Prostate gland (tissue), 2 donors: ENCODE results near the gene ABHD10.

ENCODE experiments used
- CTCF ChIP-seq, 4 experiments: fragments of 200-600 bp in 2 of 4; fragments of 450-650 bp in 2 of 4; sonication (generic) in 2 of 4; IDR thresholded peaks; 1 replicate in 3 of 4; 2 replicates in 1 of 4; pipeline ENCODE4 v1.5.1; 2016 to 2019; ENCODE audit warnings: antibody characterized with exemption in 4 of 4, mild to moderate bottlenecking in 2 of 4, moderate library complexity in 2 of 4
- POLR2AphosphoS5 ChIP-seq: sonication (generic); formaldehyde crosslinking; IDR thresholded peaks from one replicate; pipeline ENCODE4 v1.6.1; 2017; ENCODE audit warnings: antibody characterized with exemption

- TF ChIP-seq POLR2AphosphoS5 (no peak), CTCF (IDR thresholded peaks at IDR 0.05) (no peak)
These were observed 22.4 kb upstream of the ABHD10 start for GRCh38 chr3:111956449-111956848.
